ENCODE measurements around the gene SLC26A2.

Gene SLC26A2

GRCh38 chr5:150033334-150033733, 72.8 kb downstream of the SLC26A2 start:
- H3K9me3 ChIP-seq (ENCODE audit: control extremely low read depth in 1 of 5, control insufficient read depth in 4 of 5, insufficient read depth in 2 of 5, low read depth in 1 of 5, low read length in 4 of 5), result no peaks in the 10 kb centered on the region
- POLR2A ChIA-PET, result no interaction called here
- no peaks in the 10 kb centered on the region for H3K27me3 ChIP-seq (replicated peaks in 2 of 5; ENCODE audit: control insufficient read depth in 4 of 5, insufficient read depth in 5 of 5, low read length in 4 of 5)
- WGBS (ENCODE audit: insufficient coverage), result 100% methylated on average over 4 of the region's 4 CpGs
- H3K4me3 ChIP-seq (ENCODE audit: control insufficient read depth in 1 of 7, extremely low read depth in 1 of 7, insufficient read depth in 4 of 7, low read depth in 2 of 7, low read length in 6 of 7), result no peak overlapping the region
- no peak for DNase-seq
- no peaks in the 10 kb centered on the region for H3K4me1 ChIP-seq (ENCODE audit: control extremely low read depth in 1 of 4, control insufficient read depth in 4 of 4, insufficient read depth in 4 of 4, low read length in 3 of 4)
- H3K36me3 ChIP-seq (ENCODE audit: control insufficient read depth in 4 of 4, insufficient read depth in 4 of 4, low read length in 3 of 4), result peaks cover 38 to 99% (median 80%) of the 10 kb centered on the region in 4 experiments
- H3K27ac ChIP-seq (ENCODE audit: insufficient read depth in 1 of 2, low read depth in 1 of 2, low read length in 2 of 2, poor library complexity in 1 of 2, severe bottlenecking in 2 of 2), result no peak overlapping the region
- CTCF ChIA-PET, result interaction anchor here (1.3 to 3.7 kb wide), 5 partner anchors 11 to 86 kb away, joined by 3 to 14 read pairs (median 6); no protein-coding TSS in a partner anchor

- no peaks in the 10 kb centered on the region for H3K27me3 ChIP-seq (replicated peaks in 2 of 5; ENCODE audit: control insufficient read depth in 4 of 5, insufficient read depth in 5 of 5, low read length in 4 of 5)
- H3K4me1 ChIP-seq (ENCODE audit: control extremely low read depth in 1 of 4, control insufficient read depth in 4 of 4, insufficient read depth in 4 of 4, low read length in 3 of 4), result no peaks in the 10 kb centered on the region
- ChIA-PET CTCF (interaction anchor here (0.6 to 3.7 kb wide), 9 partner anchors 9 to 84 kb away, joined by 3 to 14 read pairs (median 3); no protein-coding TSS in a partner anchor), POLR2A (no interaction called here)
- no peaks in the 10 kb centered on the region for H3K9me3 ChIP-seq (ENCODE audit: control extremely low read depth in 1 of 5, control insufficient read depth in 4 of 5, insufficient read depth in 2 of 5, low read depth in 1 of 5, low read length in 4 of 5)
- 100% methylated on average over 4 of the region's 4 CpGs for WGBS (ENCODE audit: insufficient coverage)
- no peak overlapping the region for H3K27ac ChIP-seq (ENCODE audit: insufficient read depth in 1 of 2, low read depth in 1 of 2, low read length in 2 of 2, poor library complexity in 1 of 2, severe bottlenecking in 2 of 2)
- no peak for DNase-seq
- H3K36me3 ChIP-seq (ENCODE audit: control insufficient read depth in 4 of 4, insufficient read depth in 4 of 4, low read length in 3 of 4), result peaks cover 36 to 97% (median 81%) of the 10 kb centered on the region in 4 experiments
- no peak overlapping the region for H3K4me3 ChIP-seq (ENCODE audit: control insufficient read depth in 1 of 7, extremely low read depth in 1 of 7, insufficient read depth in 4 of 7, low read depth in 2 of 7, low read length in 6 of 7)
These were observed 74.1 kb downstream of the SLC26A2 start for GRCh38 chr5:150034662-150035061.

- Histone ChIP-seq H3K27ac (ENCODE audit: insufficient read depth in 1 of 2, low read depth in 1 of 2, low read length in 2 of 2, poor library complexity in 1 of 2, severe bottlenecking in 2 of 2) (no peak overlapping the region), H3K36me3 (ENCODE audit: control insufficient read depth in 4 of 4, insufficient read depth in 4 of 4, low read length in 3 of 4) (peaks cover 33 to 96% (median 83%) of the 10 kb centered on the region in 4 experiments), H3K27me3 (replicated peaks in 2 of 5; ENCODE audit: control insufficient read depth in 4 of 5, insufficient read depth in 5 of 5, low read length in 4 of 5) (no peaks in the 10 kb centered on the region), H3K4me1 (ENCODE audit: control extremely low read depth in 1 of 4, control insufficient read depth in 4 of 4, insufficient read depth in 4 of 4, low read length in 3 of 4) (no peaks in the 10 kb centered on the region), H3K4me3 (ENCODE audit: control insufficient read depth in 1 of 7, extremely low read depth in 1 of 7, insufficient read depth in 4 of 7, low read depth in 2 of 7, low read length in 6 of 7) (no peak overlapping the region), H3K9me3 (ENCODE audit: control extremely low read depth in 1 of 5, control insufficient read depth in 4 of 5, insufficient read depth in 2 of 5, low read depth in 1 of 5, low read length in 4 of 5) (no peaks in the 10 kb centered on the region)
- 83% methylated on average over 3 of the region's 7 CpGs for WGBS (ENCODE audit: insufficient coverage)
- DNase-seq, result peak in 1 of 3 donors; percentile 20
- ChIA-PET CTCF (interaction anchor here (1.3 to 3.7 kb wide), 6 partner anchors 9 to 86 kb away, joined by 3 to 14 read pairs (median 7); no protein-coding TSS in a partner anchor), POLR2A (no interaction called here)
These were observed 74.8 kb downstream of the SLC26A2 start for GRCh38 chr5:150035139-150035895.

GRCh38 chr5:150036513-150036912, 76.0 kb downstream of the SLC26A2 start:
- 100% methylated on average over 9 of the region's 9 CpGs for WGBS (ENCODE audit: insufficient coverage)
- Histone ChIP-seq H3K4me3 (ENCODE audit: control insufficient read depth in 1 of 7, extremely low read depth in 1 of 7, insufficient read depth in 4 of 7, low read depth in 2 of 7, low read length in 6 of 7) (no peak overlapping the region), H3K36me3 (ENCODE audit: control insufficient read depth in 4 of 4, insufficient read depth in 4 of 4, low read length in 3 of 4) (peaks cover 32 to 96% (median 84%) of the 10 kb centered on the region in 4 experiments), H3K27ac (ENCODE audit: insufficient read depth in 1 of 2, low read depth in 1 of 2, low read length in 2 of 2, poor library complexity in 1 of 2, severe bottlenecking in 2 of 2) (no peak overlapping the region), H3K27me3 (replicated peaks in 2 of 5; ENCODE audit: control insufficient read depth in 4 of 5, insufficient read depth in 5 of 5, low read length in 4 of 5) (no peaks in the 10 kb centered on the region), H3K4me1 (ENCODE audit: control extremely low read depth in 1 of 4, control insufficient read depth in 4 of 4, insufficient read depth in 4 of 4, low read length in 3 of 4) (no peaks in the 10 kb centered on the region), H3K9me3 (ENCODE audit: control extremely low read depth in 1 of 5, control insufficient read depth in 4 of 5, insufficient read depth in 2 of 5, low read depth in 1 of 5, low read length in 4 of 5) (no peaks in the 10 kb centered on the region)
- ChIA-PET POLR2A (interaction anchor here (0.5 kb wide), 1 partner anchor 448 kb away, joined by 3 read pairs; no protein-coding TSS in a partner anchor), CTCF (interaction anchor here (1.0 to 3.7 kb wide), 4 partner anchors 8 to 85 kb away, joined by 3 to 14 read pairs (median 6); no protein-coding TSS in a partner anchor)
- no peak for DNase-seq
